LoVo (cell line): Measurements from ENCODE around the gene CYB5D1.

Source experiments
- DNase-seq: peaks from one replicate; pipeline ENCODE4 v3.0.0-alpha.2; 2016; ENCODE audit warnings: low spot score

The CYB5D1 gene

DNA sequence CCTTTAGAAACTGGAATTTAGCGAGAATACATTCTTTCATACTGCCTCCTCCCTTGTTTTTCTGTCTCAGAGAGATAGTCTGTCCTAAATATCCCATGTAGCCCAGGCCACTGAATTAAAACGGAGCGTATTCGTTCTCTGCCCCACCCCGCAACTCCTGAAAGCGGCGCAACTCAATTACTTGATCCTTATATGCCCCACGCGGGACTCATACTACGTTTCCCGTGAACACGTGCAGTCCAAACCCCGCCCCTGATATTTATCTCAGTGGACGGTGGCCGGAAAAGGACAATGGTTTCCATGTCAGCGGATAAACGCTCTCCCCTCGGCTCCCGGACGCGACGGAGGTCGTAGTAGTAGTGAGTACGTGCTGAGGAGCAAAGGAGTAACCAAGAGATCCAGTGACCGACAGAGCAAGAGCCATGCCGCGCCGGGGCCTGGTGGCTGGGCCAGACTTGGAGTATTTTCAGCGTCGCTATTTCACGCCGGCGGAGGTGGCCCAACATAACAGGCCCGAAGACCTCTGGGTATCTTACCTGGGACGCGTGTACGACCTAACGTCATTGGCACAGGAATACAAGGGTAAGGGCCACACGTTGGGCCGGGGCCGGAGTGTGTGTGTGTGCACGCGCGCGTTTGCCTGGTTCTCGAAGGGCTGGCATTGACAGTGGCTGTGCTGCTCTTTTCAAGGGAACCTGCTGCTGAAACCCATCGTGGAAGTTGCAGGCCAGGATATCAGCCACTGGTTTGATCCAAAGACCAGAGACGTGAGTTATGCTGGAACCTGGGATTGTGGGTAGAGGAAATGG lies at the start of gene CYB5D1:
TSS of gene CYB5D1 (plus strand) at position 291 of the 809 bp plus-strand sequence. CDS start at position 423, 132 bp downstream.
- DNase-seq = peak; percentile 91

- DNase-seq = peak; percentile 76
Observed at GRCh38 chr17:7809086-7809790, 48.6 kb upstream of the CYB5D1 start.

GRCh38 chr17:7809791-7810343 lies 47.9 kb upstream of the CYB5D1 start:
- DNase-seq = peak; percentile 20

DNA sequence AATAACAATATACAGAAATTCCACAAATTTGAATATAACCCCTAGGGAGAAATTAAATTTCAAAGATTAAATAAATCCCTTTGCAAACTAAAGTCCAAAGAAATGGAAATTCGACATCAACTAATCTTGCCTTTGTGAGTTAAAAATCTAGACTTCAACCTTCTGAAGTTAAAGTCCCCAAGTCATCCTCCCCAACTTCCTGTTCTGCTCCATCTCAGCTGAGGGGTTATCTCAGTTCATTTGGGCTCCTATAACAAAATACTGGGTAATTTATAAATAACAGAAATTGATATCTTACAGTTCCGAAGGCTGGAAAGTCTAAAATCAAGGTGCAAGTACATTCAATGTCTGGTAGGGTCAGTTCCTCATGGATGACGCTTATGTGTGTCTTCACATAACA lies 46.6 kb upstream of the CYB5D1 start:
- no peak for DNase-seq

- no peak for DNase-seq
Observed at GRCh38 chr17:7814969-7815368, 42.8 kb upstream of the CYB5D1 start.

- DNase-seq = no peak
Observed at GRCh38 chr17:7816926-7817642, 40.7 kb upstream of the CYB5D1 start.

GRCh38 chr17:7817643-7817964 lies 40.2 kb upstream of the CYB5D1 start:
- no peak for DNase-seq

GRCh38 chr17:7818026-7818425 lies 39.8 kb upstream of the CYB5D1 start:
- DNase-seq = no peak

GRCh38 chr17:7818746-7819645 lies 38.8 kb upstream of the CYB5D1 start:
- no peak for DNase-seq

DNA sequence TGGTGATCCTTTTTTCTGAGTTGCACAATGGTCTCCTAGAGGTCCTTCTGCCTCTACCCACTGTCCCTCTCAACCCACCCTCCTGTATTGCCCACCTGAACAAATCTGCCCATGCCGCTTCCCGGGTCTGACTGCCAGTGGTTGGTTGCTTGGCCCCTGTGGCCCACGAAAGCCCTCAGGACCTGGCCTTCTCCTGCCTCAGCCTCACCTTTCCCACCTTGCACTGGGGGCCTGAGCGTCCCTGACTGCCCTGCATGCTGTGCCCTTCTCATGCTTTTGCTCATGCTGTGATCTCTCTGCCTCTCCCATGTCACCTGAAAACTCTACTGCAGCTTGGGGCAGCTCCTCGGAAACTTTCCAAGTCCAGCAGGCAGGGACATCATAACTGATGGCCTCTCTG lies 37.6 kb upstream of the CYB5D1 start:
- no peak for DNase-seq

DNA sequence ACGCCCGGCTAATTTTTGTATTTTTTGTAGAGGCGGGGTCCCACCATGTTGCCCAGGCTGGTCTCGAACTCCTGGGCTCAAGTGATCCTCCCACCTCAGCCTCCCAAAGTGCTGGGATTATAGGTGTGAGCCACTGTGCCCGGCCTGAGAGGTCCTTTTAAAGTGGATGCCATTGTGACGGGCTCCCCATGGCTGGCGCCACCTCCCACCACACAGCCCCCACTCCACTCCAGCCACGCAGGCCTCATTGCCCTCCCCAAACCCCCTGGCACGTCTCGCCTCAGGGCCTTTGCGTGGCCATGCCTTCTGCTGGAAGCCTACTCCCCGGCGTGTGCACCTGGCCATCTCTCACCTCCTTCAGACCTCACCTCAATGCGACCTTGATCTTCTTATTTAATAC lies 35.7 kb upstream of the CYB5D1 start:
- no peak for DNase-seq

DNA sequence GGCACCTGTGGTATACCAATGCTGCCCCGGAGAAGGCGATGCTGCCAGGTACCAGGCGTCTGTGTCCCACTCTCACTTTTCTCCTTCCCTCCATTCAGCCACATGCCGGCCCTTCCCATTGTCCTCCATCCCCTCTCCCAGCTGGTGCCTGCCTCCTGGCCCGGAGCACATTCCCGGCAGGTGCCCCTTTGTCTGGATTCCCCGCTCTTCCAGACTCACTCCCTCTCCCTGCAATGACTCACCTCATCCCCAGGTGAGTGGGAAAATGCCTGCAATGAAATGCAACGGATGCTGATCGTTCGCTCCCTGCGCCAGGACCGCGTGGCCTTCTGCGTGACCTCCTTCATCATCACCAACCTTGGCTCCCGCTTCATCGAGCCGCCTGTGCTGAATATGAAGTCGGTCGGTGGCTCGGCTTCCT lies 34.2 kb upstream of the CYB5D1 start:
- DNase-seq = no peak

DNA sequence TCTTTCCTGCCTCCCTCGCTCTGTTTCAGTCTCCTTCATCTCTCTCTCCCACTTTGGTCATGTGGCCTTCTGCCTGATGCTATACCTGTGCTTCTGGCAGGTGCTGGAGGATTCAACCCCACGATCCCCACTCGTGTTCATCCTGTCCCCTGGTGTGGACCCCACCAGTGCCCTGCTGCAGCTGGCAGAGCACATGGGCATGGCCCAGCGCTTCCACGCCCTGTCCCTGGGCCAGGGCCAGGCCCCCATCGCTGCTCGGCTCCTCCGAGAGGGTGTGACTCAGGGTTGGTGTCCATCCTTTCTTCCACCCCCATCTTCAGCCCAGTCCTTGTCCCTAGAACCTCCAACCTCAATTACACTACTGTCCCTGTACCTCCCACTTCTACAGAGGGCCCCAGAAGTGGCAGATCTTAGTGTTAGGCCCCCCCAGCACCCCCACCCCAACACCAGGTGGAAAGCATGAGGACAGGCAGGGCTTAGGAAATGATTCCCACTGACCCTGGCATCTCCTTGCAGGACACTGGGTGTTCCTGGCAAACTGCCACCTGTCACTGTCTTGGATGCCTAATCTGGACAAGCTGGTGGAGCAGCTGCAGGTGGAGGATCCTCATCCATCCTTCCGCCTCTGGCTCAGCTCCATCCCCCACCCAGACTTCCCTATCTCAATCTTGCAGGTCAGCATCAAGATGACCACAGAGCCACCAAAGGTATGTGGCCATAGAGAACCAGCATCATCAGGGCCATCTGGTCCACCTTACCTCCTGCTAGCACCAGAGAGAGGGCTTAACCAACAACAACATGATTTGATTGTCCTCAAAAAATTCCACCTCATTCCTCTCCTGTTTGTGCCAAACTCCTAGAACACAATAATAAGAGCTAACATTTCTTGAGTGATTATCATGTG lies 33.5 kb upstream of the CYB5D1 start:
- DNase-seq = no peak

- no peak for DNase-seq
Observed at GRCh38 chr17:7825206-7825990, 32.4 kb upstream of the CYB5D1 start.

- no peak for DNase-seq
Observed at GRCh38 chr17:7830616-7831015, 27.2 kb upstream of the CYB5D1 start.

- DNase-seq = no peak
Observed at GRCh38 chr17:7831233-7831632, 26.6 kb upstream of the CYB5D1 start.

DNA sequence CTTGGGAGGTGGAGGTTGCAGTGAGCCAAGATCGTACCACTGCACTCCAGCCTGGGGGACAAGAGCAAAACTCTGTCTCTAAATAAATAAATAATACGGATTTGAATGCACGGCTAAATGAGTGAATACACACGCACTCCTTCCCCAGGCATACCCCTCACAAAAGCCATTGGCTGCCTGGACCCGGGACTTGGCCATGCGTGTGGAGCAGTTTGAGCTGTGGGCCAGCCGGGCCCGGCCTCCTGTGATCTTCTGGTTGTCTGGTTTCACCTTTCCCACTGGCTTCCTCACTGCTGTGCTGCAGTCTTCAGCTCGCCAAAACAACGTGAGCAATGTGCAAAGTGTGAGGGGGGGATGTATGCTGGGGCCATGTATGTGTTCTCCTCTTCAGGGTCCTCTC lies 25.4 kb upstream of the CYB5D1 start:
- DNase-seq = no peak

GRCh38 chr17:7833011-7833794 lies 24.6 kb upstream of the CYB5D1 start:
- DNase-seq = no peak
